RWPE1 (cell line): ENCODE data around the gene ACBD3.

Experiments
- CTCF ChIA-PET: fragments of 350-600 bp; sonication (Branson Sonifier 250); formaldehyde crosslinking; extraction: SDS; loops from one replicate; lab custom pipeline; 2021; lab: Yijun Ruan, JAX
- POLR2A ChIA-PET: fragments of 400-600 bp; formaldehyde crosslinking; extraction: SDS; loops from one replicate; lab custom pipeline; 2020; ENCODE audit warnings: antibody characterized with exemption; ENCODE audit not compliant: low non-redundant PET; lab: Yijun Ruan, JAX
- DNase-seq: peaks from one replicate; pipeline ENCODE4 v3.0.0; 2012; ENCODE audit warnings: low spot score
- H3K27ac ChIP-seq: fragments of 450-650 bp; 2 replicates; pipeline ENCODE4 v1.5.1; 2017
- TF ChIP-seq, protein P1 (sequence below): fragments of 450-650 bp; conservative IDR thresholded peaks from 2 replicates; pipeline ENCODE4 v1.5.1; 2017; ENCODE audit warnings: low read depth, mild to moderate bottlenecking

Gene ACBD3

DNA sequence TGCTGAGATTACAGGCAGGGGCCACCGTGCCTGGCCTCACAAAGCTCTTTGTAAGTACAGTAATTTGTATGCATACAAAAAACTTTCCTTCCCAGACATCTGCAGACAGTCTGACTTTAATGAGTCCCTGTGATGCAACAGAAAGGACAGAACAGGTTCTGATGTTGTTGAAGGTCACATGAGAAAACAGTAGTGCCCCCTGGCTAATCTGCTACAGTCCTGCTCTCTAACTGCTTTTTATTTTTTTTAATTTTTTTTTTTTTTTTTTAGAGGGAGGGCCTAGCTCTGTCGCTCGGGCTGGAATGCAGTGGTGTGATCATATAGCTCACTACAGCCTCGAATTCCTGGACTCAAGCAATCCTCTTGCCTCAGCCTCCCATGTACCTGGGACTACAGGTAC, 36.7 kb downstream of the ACBD3 start:
- TF ChIP-seq, protein P1, sequence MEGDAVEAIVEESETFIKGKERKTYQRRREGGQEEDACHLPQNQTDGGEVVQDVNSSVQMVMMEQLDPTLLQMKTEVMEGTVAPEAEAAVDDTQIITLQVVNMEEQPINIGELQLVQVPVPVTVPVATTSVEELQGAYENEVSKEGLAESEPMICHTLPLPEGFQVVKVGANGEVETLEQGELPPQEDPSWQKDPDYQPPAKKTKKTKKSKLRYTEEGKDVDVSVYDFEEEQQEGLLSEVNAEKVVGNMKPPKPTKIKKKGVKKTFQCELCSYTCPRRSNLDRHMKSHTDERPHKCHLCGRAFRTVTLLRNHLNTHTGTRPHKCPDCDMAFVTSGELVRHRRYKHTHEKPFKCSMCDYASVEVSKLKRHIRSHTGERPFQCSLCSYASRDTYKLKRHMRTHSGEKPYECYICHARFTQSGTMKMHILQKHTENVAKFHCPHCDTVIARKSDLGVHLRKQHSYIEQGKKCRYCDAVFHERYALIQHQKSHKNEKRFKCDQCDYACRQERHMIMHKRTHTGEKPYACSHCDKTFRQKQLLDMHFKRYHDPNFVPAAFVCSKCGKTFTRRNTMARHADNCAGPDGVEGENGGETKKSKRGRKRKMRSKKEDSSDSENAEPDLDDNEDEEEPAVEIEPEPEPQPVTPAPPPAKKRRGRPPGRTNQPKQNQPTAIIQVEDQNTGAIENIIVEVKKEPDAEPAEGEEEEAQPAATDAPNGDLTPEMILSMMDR, result no peak

DNA sequence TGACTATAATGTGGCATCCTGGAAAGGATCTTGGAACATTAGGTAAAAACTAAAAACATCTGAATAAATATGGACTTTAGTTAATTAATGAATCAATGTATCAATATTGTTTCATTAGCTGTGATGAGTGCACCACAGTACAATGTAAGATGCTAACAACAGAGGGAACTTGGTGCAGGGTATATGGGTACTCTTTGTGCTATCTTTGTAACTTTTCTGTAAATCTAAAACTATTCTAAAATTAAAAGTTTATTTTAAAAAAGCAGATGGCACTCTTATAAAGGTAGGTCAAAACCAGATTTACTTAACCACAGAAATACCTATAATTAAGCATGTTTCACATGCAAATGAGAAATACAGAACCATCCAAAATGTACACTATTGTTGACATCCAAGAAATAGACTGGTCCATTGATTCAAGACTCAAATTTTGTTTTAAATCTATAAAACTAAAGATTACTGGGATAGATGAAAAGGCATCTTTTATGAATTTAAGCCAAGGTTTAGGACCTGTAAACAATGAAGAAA, 38.4 kb downstream of the ACBD3 start:
- ChIA-PET CTCF (interaction anchor here (1.1 to 1.8 kb wide), 2 partner anchors 8 to 23 kb away, joined by 4 to 12 read pairs; no protein-coding TSS in a partner anchor), POLR2A (no interaction called here)
- no peak for DNase-seq
- TF ChIP-seq, protein P1, result no peak
- no peak overlapping the region for H3K27ac ChIP-seq

More for the DNA sequence above, 36.7 kb downstream of the ACBD3 start:
- ChIA-PET CTCF (interaction anchor here (0.6 to 1.8 kb wide), 3 partner anchors 16 to 61 kb away, joined by 3 to 12 read pairs (median 5); no protein-coding TSS in a partner anchor), POLR2A (interaction anchor here (0.7 kb wide), 1 partner anchor 294 kb away, joined by 3 read pairs; no protein-coding TSS in a partner anchor)
- no peak for DNase-seq
- H3K27ac ChIP-seq, result no peak overlapping the region

DNA sequence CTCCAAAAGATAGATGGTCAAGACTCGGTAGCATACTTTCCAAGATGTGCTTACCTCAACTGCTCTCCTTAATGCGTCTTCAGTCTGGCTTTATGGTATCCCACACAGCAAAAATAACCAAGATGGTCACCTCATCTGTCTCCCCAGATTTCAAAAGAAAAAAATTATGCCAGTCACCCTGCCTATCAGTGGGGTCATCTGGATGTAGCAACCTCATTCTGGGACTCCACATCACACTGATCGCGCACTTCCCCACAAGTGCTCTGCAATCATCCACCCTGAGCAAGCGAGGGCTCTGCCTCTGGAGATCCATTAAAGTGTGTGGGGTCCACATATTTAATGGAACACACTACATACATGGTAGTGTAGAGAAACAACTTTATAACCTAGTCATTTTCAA, 42.5 kb downstream of the ACBD3 start:
- POLR2A ChIA-PET, result no interaction called here
- H3K27ac ChIP-seq, result no peak overlapping the region
- TF ChIP-seq, protein P1, result no peak
- CTCF ChIA-PET, result no interaction called here
- DNase-seq, result no peak

DNA sequence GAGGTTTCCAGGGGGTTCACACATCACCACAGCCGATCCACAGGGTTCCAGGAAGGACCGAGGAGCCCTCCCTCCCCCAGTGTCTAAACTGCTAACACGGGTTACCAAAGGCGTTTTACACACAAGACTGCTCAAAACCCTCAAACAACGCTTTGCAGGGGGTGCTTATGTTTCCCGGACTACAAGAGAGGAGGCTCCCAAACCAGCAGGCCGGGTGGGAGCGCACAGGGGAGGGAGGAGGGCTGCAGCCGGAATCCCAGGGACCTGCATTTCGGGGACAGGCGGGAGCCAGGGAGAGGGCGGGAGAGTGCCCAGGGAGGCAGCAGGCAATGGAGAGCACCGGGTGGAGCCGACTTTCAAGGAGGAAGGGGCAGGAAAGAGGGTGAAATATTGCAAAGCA, 50.8 kb downstream of the ACBD3 start:
- no peak overlapping the region for H3K27ac ChIP-seq
- TF ChIP-seq, protein P1, result no peak
- DNase-seq, result no peak
- CTCF ChIA-PET, result interaction anchor here (2.0 kb wide), 1 partner anchor 10 kb away, joined by 8 read pairs; no protein-coding TSS in a partner anchor
- POLR2A ChIA-PET, result no interaction called here

DNA sequence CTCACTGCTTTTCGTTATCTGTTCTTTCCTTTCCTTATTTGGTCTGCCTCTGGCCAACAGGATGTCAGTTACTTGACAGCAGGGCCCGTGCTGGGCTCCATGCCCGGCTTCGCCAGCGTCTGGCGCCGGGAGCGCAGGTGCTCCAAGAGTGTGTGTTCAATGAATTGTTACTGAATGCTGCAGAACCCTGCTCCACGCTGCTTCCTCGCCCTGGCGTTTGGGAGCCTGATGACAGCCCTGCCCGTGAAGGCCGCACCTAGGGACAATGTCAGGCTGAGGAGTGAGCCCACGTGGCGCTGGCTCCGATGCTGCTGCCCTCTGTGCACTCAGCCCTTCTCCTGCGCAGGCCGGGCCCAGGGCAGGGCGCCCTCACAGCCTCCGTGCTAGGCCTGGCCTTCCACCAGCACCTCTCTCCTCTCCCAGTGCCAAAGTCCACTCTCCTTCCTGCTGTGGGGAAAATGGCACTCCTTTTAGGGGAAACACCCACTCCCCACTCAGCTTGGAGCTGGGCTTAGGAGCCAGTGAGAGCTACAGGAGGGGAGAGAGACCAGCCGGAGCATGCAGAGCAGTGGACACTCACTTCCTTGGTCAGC, 51.4 kb downstream of the ACBD3 start:
- DNase-seq, result no peak
- POLR2A ChIA-PET, result no interaction called here
- H3K27ac ChIP-seq, result peak overlapping the region; percentile 39; the same call in 1 of the 2 replicates
- TF ChIP-seq, protein P1, result no peak
- CTCF ChIA-PET, result interaction anchor here (0.6 to 2.0 kb wide), 3 partner anchors 10 to 198 kb away, joined by 3 to 8 read pairs (median 7); no protein-coding TSS in a partner anchor

DNA sequence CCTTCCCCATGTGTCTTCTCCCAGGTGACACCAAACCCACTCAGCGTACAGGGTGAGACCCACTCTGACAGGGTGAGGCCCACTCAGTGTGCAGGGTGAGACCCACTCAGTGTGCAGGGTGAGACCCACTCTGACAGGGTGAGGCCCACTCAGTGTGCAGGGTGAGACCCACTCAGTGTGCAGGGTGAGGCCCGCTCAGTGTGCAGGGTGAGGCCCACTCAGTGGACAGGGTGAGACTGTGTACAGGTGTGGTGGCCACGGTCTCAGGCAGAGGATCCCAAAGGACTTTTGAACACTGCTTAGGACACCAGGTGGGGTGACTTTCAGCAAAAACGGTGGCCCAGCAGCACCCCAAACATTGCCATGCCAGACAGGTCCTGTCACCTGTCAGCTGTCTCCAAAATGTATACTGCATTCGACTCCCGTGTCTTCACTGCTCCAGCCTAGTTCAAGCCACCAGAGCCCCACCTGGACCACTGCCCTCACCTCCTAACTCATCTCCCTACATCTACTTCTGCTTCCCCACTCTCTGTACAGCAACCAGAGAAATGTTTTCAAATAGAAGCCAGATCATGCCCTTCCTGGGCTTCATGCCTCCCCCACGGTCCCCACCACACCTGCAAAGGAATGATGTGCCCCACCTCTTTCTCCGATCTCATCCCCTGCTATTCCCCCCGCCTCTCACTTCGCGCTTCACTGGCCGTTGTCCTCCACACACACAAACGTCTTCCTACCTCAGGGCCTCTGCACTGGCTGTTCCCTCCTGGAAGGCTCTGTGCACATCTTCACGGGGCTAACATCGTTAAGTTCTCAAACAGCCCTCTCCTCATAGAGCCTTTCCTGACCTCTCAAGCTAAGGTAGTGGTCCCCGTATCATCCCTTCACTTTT, 52.1 kb downstream of the ACBD3 start:
- ChIA-PET CTCF (interaction anchor here (0.7 to 2.1 kb wide), 4 partner anchors 9 to 63 kb away, joined by 3 to 11 read pairs (median 5); no protein-coding TSS in a partner anchor), POLR2A (interaction anchor here (0.7 kb wide), 1 partner anchor 9 kb away, joined by 3 read pairs; no protein-coding TSS in a partner anchor)
- DNase-seq, result no peak

More for the DNA sequence above, 52.1 kb downstream of the ACBD3 start:
- peak overlapping the region; percentile 39; the same call in 1 of the 2 replicates for H3K27ac ChIP-seq
- TF ChIP-seq, protein P1, result no peak
